Muscle of arm (tissue), 12 donors: ENCODE measurements around the gene PRKAG3. TPM values are rescaled to one million over a fixed set of nuclear protein-coding genes. Genes with fewer than 3 reads are reported as not detected.
A peak's percentile ranks its signal among the peaks of the same experiment; 100 is the strongest.
"Not testable (repeated sequence)": the region's sequence is repeated elsewhere in the genome, so short reads cannot be mapped to it uniquely, and the experiment has no call there.

ENCODE experiments used
- DNase-seq: peaks from one replicate; pipeline ENCODE4 v3.0.0-alpha.2; 2013
- polyA plus RNA-seq, 12 donors: library from polyadenylated mRNA; unstranded; fragments of 120-200 nt; gene quantifications; one replicate each; pipeline ENCODE4 v1.2.1, GENCODE V29; 2013; ENCODE audit not compliant: insufficient read length in 12 of 12

The PRKAG3 gene
- polyA plus RNA-seq, 12 donors: 7.4 to 35.9 (median 25.3) TPM; not detected in 1

DNA sequence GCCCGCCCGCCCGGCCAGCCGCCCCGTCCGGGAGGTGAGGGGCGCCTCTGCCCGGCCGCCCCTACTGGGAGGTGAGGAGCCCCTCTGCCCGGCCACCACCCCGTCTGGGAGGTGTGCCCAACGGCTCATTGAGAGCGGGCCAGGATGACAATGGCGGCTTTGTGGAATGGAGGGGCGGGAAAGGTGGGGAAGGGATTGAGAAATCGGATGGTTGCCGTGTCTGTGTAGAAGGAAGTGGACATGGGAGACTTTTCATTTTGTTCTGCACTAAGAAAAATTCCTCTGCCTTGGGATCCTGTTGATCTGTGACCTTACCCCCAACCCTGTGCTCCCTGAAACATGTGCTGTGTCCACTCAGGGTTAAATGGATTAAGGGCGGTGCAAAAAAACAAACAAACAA lies 15.4 kb upstream of the PRKAG3 start:
- DNase-seq: not testable (repeated sequence)

DNA sequence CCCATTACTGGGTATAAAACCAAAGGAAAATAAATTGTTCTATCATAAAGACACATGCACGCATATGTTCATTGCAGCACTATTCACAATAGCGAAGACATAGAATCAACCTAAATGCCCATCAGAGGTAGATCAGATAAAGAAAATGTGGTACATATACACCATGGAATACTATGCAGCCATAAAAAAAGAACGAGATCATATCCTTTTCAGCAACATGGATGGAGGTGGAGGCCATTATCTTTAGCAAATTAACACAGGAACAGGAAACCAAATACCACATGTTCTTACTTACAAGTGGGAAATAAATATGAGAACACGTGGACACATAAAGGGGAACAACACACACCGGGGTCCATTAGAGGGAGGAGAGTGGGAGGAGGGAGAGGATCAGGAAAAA lies 12.7 kb upstream of the PRKAG3 start:
- DNase-seq: not testable (repeated sequence)

DNA sequence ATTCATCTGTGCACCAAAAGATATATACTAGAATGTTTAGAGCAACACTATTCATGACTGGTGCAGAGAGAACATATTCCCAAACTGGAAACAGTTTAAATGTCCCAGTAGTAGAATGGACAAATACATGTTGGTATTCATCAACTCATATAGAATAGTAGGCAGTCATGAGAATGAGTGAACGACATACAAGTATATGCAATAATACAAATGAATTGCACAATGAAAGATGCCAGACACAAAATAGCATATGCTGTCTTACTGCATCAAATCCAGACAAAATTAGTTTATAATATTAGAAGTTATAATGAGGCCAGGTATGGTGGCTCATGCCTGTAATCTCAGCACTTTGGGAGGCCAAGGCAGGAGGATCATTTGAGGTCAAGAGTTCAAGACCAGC lies 8.3 kb upstream of the PRKAG3 start:
- DNase-seq: no peak

DNA sequence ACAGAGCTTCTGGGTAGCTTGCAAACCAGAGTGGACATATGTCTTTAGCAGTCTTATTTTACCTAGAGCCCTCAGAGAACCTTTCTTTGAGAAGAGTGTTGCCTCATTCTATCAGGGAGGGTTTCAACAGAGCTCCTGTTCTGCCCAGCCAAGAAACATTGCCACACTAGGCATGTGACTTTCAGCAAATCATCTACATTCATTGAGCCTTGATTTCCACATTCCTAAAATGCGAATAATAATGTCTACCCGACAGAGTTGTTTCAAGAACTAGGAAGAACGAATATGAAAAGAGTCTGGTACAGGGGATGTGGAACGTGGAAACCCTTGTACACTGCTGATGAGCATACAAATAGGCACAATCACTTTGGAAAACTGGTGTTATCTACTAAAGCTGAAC lies 7.8 kb upstream of the PRKAG3 start:
- no peak for DNase-seq

DNA sequence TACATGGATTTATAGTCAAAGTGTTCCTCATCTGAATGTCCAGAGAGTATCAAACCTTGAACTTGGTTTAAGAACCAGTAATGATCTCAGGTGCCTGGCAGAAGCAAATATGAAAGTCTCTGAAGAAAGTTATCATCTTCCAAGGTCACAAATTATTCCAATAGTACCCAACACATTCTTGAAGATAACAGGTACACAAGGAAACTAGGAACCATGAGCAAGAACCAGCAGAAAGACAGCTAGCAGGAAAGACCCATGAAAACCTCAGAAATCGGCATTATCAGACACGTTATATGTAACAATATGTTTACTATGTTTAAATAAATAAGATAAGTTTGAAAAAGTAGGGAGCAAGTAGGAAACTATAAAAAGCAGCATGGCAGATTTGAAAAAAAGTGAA lies 5.9 kb upstream of the PRKAG3 start:
- no peak for DNase-seq

DNA sequence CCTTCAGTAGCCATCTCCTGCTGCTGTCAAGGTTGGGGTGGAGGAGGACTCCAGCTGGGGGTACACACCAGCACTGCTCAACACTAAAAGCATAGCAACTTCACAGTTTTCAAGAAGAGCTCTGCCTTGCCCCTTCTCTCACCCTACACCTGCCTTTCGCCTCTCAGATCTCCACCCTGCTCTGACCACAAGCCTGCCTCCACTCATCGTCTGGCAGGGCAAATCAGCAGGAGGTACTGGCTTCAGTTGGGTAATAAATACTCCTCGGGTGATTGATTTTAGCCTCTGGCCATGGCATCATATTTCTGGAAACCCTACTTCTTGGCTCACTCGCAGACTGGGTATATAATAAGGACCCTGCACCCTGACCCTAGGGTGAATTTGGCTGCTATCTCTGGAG lies 3.1 kb upstream of the PRKAG3 start:
- DNase-seq: no peak

DNA sequence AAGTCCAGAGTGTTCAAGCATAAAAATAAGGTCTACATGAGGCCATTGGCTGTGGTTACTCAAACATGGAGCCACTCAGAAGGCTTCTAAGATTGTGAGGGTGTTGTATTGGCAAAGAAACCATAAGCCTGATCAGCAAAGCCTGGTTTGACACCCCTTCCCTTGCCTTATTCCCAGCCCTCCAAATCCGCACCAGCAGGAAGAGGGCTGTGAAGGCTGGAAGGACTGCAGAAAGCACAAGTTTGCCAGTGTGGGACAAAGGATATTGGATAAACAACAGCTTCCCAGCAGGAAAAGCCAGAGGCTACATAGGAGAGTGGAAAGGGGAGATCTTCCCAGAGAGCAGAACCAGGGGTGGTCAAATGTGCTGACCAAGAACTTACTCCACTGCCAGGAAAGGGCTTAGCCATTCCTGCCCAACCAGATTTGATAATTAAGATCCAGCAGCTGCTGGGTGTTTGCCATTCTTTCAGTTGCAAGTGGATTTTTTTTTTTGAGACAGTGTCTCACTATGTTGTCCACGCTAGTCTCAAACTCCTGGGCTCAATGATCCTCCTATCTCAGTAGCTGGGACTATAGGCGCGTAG lies 1.5 kb upstream of the PRKAG3 start:
- peak; percentile 22 for DNase-seq

DNA sequence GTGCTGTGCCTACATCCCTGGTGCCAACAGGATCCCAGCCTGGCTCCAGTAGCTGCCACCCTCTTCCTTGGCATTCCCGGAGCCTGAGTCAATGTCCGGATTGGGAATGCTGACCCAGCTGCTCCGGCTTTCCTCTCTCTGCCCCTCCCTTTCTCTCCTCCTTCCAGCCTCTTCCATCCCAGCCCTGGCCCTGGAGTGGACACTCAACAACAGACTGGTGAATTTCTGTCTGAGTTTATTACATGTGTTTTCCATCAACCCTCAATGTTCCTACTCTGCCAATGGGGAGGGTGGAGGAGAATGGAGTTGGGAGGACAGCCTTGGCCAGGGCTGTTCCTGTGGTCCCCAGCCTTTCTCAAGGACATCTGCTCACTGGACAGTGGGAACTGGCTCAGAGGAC lies 917 bp upstream of the PRKAG3 start:
- DNase-seq: peak; percentile 39

DNA sequence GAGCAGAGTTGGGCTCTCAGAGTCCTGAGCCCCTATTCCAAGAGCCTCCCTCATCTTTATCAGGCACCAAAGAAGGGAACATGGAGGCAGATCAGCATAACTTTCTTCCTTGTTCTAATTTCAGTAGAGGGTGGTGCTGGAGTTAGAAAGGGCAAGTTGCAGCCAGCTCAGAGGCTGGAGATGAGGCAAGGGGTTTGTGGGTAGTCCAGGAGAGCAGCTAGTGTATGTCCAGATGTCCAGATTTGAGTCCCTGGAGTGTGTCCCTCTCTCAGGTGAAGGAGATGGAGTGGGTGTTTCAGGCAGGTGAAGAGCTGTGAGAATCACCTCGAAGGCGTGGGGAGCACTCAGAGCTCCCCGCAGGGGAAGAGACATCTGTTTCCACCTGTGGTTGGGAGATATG lies 478 bp upstream of the PRKAG3 start:
- DNase-seq: no peak

DNA sequence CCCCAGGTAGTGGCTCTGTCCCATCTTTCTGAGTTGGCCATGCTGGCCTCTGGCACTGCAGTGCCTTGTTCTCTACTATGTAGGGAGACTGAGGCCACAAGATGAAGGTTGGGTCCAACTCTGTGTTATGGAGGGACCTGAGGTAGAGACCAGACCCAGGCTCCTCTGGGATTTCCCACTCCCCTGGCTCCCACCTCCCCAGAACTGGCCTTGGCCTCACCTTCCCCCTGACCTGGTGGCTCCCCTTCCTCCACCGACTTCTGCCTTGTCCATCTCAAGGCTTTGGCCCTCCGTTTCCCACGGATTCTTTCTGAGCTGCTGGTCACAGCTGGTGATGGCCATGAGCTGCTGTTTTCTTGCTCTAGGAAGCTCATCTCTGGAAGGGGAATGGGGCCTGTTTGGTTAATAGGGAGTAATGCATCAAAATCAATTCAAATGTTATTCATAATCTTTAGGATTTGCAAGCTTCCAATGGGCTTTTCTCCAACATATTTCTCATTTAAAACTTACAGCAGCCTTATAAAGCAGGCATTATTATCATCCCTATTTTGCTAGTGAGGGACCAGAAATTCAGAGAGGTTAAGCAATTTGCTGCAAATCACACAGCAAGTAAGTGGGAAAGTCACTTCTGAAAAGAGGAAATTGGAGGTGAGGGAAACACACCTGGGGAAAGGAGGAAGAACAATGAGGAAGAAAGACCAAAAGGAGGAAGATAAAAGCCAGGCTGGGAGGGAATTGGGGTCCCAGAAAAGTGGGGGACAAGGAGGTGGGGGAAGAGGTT lies 887 bp downstream of the PRKAG3 start:
- DNase-seq: no peak

DNA sequence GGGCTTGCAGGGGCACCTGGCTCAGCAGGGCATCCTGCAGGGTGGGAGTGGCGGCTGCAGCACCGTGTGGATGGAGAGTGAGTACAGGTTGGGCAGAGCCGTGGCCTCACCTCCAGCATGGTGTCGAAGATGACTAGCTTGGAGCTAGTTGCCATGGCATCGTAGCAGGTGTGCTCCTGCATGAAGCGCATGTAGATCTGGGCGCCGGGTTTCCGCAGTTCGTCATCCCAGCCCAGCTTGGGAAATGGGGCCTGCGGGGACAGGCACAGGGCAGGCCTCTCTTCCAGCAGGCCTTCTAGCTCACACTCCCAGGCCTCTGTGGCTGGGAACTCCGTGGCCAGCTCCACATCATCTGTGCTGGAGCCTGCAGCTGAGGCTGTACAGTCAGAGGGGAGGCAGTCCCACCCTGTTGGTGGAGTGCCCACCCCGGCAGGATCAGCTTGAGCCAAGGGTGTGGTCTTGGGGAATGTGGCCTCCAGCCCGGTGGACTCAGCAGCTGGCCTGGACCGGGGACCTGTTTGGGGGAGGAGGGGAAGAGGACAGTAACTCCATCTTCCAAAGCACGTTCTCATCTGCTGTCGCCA lies 1.6 kb downstream of the PRKAG3 start:
- DNase-seq: peak; percentile 69

DNA sequence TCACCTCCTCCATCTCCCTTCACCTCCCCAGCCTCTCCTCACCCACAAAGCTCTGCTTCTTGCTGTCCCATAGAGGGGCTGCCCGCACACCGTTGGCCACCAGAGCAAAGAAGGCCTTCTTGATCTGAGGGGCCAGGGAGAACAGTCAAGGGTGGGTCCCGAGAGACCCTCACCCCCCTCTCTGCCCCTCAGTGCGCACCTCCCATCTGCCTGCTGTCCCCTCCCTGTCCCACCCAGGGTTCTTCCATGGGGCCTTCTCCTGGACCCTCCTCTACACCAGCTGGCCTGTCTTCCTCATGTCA lies 3.2 kb downstream of the PRKAG3 start:
- DNase-seq: no peak

DNA sequence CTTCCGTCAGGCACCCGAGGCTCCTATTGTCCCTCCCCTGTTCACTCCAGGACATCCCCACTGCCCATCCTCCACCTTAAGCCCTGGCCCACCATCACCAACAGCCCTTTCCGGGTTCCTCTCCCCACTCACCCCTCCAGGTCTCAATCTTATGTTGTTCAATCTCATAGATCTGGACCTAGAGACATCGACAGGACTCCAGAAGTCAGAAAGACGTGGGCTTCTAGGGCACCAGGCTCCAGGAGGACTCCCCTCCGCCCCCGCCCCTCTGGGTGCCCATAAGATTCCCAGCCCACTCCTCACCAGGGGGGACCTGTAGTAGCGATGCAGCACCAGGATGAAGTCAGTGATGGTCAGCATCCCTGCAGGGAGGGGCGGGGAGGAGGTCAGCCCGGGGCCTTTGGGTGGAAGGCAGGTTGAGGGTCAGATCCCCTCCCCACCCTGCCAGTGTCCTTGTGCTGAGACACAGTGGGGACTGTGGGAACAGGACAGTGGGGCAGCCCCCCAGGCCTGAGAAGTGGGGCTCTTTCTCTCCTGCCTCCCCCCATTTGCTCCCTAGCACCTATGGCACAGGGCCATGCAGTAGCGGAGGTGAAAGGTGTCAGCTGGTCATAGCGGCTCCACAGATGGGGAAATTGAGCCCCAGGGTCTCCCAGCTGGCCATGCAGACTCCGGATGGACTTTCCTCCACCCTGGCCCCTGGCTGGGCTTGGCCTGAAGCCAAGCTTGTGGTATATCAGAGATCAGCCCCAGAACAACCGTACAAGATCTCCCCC lies 3.7 kb downstream of the PRKAG3 start:
- no peak for DNase-seq

DNA sequence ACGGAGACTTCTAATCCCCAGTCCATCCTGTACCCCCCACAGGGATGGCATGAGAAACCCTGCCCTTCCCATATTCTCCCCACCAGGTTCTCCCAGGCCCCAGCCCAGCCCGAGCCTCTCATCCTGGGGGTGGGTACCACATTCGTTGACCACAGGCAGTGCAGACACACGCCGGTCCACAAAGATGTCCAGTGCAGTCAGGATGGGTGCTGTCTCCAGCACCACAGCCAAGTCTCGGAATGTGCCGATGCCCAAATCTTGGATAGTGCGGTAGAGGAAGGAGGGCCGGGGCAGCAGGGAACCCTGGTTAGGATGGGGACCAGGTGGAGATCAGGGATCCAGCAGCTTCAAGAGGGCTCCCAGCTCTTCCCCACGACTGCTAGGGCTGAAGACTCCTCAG lies 4.8 kb downstream of the PRKAG3 start:
- no peak for DNase-seq

DNA sequence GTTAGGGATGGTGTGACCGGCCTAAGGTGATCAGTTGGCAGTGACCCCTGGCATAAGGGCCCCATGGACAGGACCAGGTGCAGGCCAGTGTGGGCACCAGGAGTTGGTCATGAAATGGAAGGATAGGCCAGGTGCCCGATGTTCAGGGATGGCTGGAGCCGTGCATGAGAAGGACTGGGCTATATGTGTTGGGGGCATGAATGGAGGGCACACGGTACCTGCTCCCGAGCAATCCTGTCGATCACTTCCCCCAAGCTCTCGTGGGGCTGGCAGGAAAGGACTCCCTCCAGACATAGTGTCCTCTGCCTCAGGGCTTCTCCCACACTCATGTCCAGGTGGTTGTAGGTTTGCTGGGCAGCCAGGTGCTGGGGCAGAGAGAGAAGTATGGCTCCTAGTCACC lies 7.6 kb downstream of the PRKAG3 start:
- no peak for DNase-seq

DNA sequence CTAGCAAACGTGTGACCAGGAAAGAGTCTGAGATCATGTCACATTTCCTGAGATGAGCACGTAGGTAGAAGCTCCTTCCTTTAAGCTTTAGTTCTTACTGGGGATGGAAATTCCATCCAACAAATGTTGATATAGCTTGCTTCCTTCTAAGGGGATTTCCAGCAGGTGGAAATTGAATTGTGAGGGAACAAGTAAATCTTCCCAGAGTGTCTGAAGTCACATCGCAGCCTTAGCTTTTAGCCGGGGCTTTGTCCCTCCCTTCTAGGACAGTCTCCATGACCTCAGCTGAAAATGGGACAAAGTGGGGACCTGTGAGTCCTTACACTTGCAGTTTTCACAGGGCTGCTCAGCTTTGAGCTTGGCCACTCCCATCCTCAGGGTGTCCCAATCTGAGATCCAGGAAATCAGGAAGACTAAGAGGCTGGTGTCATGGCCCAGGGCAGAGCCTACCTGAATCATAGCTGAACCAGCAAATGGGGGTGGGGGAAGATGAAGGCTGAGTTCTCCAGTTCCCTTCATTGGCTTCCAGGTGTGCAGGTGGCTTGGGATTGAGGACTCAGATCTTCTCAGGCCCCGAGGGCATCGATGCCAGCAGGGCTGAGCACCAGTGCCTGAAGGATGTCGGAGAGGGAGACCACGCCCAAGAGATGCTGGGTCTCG lies 8.3 kb downstream of the PRKAG3 start:
- DNase-seq: no peak

DNA sequence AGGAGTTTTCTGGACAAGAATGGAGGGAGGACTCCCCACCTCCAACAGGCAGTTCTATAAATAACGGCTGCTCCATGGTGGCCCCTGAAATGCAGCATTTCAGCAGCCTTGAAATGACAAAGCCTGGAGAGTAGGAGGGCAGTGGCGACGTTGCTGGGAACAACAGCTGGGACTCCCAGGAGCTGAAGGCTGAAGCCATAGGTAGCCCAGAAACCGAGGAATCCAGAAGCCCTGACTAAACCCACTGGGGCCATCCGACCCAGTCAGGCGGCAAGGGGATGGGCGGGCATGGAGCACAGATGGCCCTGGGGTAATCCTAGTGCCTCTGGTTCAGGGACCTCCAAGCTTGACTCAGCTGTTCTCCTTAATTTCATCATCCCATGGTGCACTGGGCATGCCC lies 9.0 kb downstream of the PRKAG3 start:
- no peak for DNase-seq

DNA sequence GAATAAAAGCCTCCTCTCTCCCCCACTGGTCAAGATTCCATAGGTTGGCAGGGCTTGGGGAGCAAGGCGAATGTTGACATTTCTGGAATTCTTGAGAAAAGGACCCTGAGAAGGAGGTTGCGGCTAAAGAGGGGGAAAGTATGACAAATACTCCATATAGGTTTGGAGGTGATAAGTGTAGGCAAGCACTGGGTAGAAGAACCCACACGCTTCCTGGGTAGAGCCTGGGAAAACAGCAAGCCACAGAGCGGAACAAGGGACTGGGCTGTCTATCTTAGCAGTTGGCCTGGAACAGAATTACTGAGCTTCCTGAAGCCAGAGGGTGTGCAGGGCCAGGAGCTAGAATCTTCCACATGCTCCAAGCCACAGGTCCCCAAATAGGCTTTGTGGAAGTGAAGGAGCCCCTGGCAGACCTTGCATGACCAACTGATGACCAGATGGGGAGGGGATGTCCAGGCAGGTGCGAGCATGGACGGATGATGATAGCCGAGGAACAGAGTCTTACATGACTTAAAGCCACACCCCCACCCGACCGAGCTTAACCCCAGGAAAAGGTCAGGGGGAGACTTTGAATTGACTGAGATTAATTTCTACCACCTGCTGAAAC lies 9.9 kb downstream of the PRKAG3 start:
- DNase-seq: no peak

DNA sequence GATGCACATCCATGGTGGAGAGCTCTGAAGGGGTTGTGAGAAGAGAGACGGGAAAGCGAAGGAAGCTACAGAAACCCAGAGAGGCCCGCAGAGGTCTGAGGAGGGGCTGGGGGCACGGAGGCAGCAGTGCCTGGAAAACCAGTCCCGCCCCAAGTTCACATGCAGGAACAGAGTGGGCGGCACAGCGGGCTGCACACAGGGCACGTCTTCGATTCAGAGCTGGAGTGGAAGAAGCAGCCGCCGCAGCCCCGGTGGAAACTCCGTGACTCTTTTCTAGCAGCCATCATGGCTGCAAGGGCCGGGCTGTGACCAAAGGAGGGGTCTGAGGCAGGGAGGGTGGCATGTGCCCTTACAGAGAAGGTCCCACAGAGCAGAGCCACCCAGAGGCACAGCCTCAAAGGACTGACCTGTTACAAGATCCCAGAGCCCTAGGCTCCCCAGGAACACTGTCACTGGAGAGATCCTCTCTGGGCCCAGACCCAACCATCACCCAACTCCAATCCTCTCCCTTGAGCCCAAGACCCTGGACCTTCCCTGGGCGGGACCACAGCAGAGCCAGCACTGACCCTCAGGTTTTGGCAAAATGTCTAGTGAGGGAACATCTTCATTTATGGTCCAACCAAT lies 10.7 kb downstream of the PRKAG3 start:
- DNase-seq: no peak

DNA sequence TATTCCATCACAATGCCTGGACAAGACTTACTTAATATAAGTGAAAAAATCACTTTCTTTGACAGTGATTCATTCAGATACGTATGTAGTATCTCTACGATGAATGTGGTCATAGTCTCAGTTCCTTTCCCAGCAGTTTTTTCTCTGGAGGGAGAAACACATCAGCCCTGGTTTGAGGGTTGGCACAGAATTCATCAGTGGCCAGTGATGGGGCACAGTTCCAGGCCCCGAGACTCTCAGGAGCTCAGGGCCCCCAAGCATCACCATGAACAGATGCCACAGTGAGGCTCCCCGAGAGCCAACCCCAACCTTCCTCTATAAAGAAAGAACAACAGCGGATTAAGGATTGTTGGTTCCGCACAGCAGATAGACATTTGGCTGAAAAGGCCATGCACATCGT lies 12.5 kb downstream of the PRKAG3 start:
- no peak for DNase-seq

DNA sequence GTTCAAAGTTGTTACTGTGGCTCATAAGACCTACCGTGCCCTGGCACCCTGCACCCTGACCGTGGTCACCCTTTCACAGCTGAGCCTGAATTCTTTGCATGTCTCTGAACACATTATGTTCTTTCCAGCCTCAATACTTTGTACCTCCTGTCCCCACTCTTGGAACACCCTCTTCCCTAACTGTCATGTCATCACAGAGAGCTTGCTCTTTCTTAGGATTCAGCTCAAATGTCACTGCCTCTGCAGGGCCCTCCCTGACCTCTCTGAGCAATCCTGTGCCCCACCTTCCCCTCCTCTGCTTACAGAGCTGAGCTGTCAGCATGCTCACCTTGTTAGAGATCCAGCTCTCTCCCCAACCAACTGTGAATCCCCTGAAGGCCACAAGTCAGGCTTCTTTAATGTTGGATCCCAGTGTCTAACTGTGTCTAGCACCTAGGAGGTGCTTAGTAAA lies 15.0 kb downstream of the PRKAG3 start:
- no peak for DNase-seq
